HG03520 (cell line): Measurements from ENCODE around the gene FAM227A.

ENCODE experiments used
- ATAC-seq: cut with Tn5 transposase; IDR thresholded peaks from one replicate; pipeline ENCODE4 v1.9.1; 2021; ENCODE audit warnings: mild to moderate bottlenecking, moderate library complexity; ENCODE audit not compliant: unreplicated experiment

The FAM227A gene

GRCh38 chr22:38554281-38554680, 101.9 kb downstream of the FAM227A start:
- ATAC-seq = no peak

GRCh38 chr22:38549101-38549894, 106.9 kb downstream of the FAM227A start:
- ATAC-seq = no peak

- no peak for ATAC-seq
Measured at GRCh38 chr22:38540701-38541100, 115.5 kb downstream of the FAM227A start.

DNA sequence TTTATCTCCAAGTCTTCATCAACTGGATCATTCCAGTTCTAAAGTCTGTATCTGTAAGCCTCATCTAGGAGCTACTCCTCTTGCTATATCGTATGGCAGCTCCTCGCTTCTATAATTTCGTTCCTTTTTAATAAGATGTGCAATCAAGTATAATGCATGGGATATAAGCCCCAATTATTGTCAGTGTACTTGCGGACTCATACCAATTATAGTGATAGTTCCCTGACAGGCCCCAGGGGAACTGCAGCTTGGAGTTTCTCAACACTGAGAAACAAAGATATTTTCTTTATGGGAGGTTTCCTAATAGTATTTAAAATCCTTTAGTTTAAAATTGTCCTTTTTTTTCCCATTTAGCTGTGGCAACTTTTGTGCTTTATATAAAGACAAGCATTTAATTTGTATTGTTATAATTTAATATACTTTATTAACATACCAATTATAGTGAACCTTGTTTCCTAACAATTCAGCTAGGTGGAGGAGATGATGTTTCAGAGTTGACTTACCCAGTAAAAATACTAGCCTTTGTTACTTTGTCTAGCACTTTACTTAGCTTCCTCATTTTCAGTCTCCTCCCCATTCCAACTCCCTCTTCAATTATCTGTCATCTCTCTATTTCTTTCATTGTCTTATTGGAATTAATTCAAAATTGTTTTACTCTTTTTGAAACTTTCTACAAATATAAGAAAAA, 124.8 kb downstream of the FAM227A start:
- no peak for ATAC-seq
